ENCODE results near the gene IRAK4. TPM values are rescaled to one million over a fixed set of nuclear protein-coding genes. Genes with fewer than 3 reads are reported as not detected.
A peak's percentile ranks its signal among the peaks of the same experiment; 100 is the strongest.
"Not testable (repeated sequence)": the region's sequence is repeated elsewhere in the genome, so short reads cannot be mapped to it uniquely, and the experiment has no call there.

The IRAK4 gene
- total and polyA plus RNA-seq, 2 experiments from 2014 or later: 11.5 to 24.0 TPM

DNA sequence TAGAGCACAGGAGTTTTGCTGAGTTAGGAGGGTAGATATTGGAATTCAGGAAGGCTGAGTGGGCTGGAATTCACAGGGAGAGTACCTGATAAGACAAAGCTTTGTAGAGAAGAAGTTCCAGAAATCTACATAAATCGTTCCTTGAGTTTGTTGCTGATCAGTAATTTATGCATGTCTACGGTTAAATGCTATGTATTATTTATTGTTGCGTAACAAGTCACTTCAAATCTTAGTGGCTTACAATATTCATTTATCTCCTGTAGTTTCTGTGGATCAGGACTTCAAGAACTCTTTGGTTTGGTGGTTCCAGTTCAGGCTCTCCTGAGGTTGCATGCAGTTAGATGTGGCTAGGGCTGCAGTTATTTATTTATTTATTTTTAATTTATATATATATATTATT is 7.9 kb upstream of the IRAK4 start:
- Histone ChIP-seq H3K9ac (no peak overlapping the region), H3K9me3 (ENCODE audit: low read depth) (no peaks in the 10 kb centered on the region), H3K36me3 (ENCODE audit: low read depth) (peaks cover 19% of the 10 kb centered on the region; the same call in 1 of the 2 replicates), H3K4me1 (ENCODE audit: insufficient read depth) (no peaks in the 10 kb centered on the region), H3K27me3 (replicated peaks; ENCODE audit: insufficient read depth) (no peaks in the 10 kb centered on the region), H3K27ac (no peak overlapping the region), H4K20me1 (ENCODE audit: insufficient read depth) (no peaks in the 10 kb centered on the region), H3K4me2 (ENCODE audit: unreplicated experiment) (no peak overlapping the region), H3F3A (ENCODE audit: insufficient read depth) (no peaks in the 10 kb centered on the region), H3K9me2 (ENCODE audit: insufficient read depth) (no peaks in the 10 kb centered on the region; the same call in 1 of the 2 replicates), H3K79me2 (ENCODE audit: insufficient read depth) (peaks cover 14% of the 10 kb centered on the region; the same call in 1 of the 2 replicates), H2AFZ (no peak overlapping the region), H3K4me3 (no peak overlapping the region)
- in situ Hi-C loops (cut with MboI): no loop called here
- DNase-seq: no peak
- 84 to 85% methylated on average over 3 of the region's 3 CpGs for WGBS, 2 experiments (ENCODE audit: low coverage in 1 of 2, low lambda C conversion rate in 2 of 2, missing lambda C conversion rate in 2 of 2)
- TF ChIP-seq EZH2phosphoT487 (IDR thresholded peaks at IDR 0.05; ENCODE audit: insufficient read depth, low read depth): no peak

DNA sequence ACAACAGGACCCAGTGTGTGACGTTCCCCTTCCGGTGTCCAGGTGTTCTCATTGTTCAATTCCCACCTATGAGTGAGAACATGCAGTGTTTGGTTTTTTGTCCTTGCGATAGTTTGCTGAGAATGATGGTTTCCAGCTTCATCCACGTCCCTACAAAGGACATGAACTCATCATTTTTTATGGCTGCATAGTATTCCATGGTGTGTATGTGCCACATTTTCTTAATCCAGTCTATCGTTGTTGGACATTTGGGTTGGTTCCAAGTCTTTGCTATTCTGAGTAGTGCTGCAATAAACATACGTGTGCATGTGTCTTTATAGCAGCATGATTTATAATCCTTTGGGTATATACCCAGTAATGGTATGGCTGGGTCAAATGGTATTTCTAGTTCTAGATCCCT is 7.4 kb upstream of the IRAK4 start:
- 88 to 99% methylated on average over 6 of the region's 6 CpGs for WGBS, 2 experiments (ENCODE audit: low coverage in 1 of 2, low lambda C conversion rate in 2 of 2, missing lambda C conversion rate in 2 of 2)
- H3K9ac ChIP-seq; in situ Hi-C loops (cut with MboI); H3K4me3 ChIP-seq; H3K27ac ChIP-seq; H3F3A ChIP-seq (ENCODE audit: insufficient read depth); H3K4me1 ChIP-seq (ENCODE audit: insufficient read depth); DNase-seq; H4K20me1 ChIP-seq (ENCODE audit: insufficient read depth); H3K27me3 ChIP-seq (replicated peaks; ENCODE audit: insufficient read depth); H2AFZ ChIP-seq; H3K9me3 ChIP-seq (ENCODE audit: low read depth); H3K9me2 ChIP-seq (ENCODE audit: insufficient read depth); H3K4me2 ChIP-seq (ENCODE audit: unreplicated experiment): not testable (repeated sequence)
- Histone ChIP-seq H3K79me2 (ENCODE audit: insufficient read depth) (peaks cover 17% of the 10 kb centered on the region), H3K36me3 (ENCODE audit: low read depth) (peaks cover 19% of the 10 kb centered on the region; the same call in 1 of the 2 replicates)

DNA sequence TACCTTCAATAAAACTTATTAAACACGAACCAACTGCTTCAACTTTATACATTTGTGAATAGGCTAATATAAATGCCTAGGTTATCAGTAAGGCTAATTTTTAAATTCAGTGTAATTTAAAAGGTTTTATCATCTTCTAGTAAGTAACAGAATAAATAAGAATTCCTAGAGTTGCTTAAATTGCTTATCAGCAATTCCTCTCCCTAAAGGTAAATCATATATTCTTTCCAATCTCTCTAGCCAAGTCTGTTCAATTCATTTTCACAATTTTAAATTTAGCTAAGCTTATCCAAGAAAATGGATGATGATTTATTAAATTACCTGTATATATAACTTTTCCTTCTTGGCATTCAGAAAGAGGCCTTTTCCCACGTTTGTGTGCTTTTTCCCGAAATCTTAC is 4.7 kb upstream of the IRAK4 start:
- peaks cover 9% of the 10 kb centered on the region; the same call in 1 of the 2 replicates for H3K4me1 ChIP-seq (ENCODE audit: insufficient read depth)
- no peaks in the 10 kb centered on the region for H3K9me3 ChIP-seq (ENCODE audit: low read depth)
- no peak overlapping the region for H2AFZ ChIP-seq
- H3K36me3 ChIP-seq (ENCODE audit: low read depth): peaks cover 19% of the 10 kb centered on the region; the same call in 1 of the 2 replicates
- WGBS, 2 experiments (ENCODE audit: low coverage in 1 of 2, low lambda C conversion rate in 2 of 2, missing lambda C conversion rate in 2 of 2): 67 to 77% methylated on average over 3 of the region's 3 CpGs
- no peak overlapping the region for H3K4me3 ChIP-seq
- H3F3A ChIP-seq (ENCODE audit: insufficient read depth): no peaks in the 10 kb centered on the region
- no peaks in the 10 kb centered on the region; the same call in 1 of the 2 replicates for H3K9me2 ChIP-seq (ENCODE audit: insufficient read depth)
- no peaks in the 10 kb centered on the region for H3K27me3 ChIP-seq (replicated peaks; ENCODE audit: insufficient read depth)
- no peaks in the 10 kb centered on the region for H4K20me1 ChIP-seq (ENCODE audit: insufficient read depth)
- H3K27ac ChIP-seq: no peak overlapping the region
- in situ Hi-C loops (cut with MboI): no loop called here
- peaks cover 39% of the 10 kb centered on the region for H3K79me2 ChIP-seq (ENCODE audit: insufficient read depth)
- TF ChIP-seq EZH2 (IDR thresholded peaks at IDR 0.05; ENCODE audit: insufficient read depth, poor library complexity, severe bottlenecking) (no peak), EZH2phosphoT487 (IDR thresholded peaks at IDR 0.05; ENCODE audit: insufficient read depth, low read depth) (no peak)
- no peak overlapping the region for H3K9ac ChIP-seq
- no peak overlapping the region for H3K4me2 ChIP-seq (ENCODE audit: unreplicated experiment)
- DNase-seq: no peak

DNA sequence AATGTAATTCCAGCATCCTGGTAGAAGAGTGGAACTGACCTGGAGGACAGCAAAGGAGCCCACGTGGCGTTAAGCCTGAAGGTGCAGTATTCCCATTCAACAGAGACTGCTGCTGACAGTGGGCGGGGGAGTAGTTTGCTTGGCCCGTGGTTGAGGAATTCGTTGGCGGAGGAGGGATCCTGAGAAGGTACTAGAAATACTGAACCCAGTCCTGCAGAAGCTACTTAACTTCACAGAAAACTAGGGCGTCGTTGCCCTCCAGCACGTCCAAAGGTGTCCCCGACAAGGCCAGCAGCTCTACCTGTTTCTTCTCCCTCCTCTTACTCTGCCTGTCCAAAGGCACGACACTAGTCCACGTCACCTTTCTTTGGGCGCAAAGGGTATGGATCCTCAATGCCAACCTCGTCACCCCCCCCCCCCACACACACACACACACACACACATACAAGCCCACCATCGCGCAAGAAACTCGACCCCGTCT is 464 bp upstream of the IRAK4 start:
- in situ Hi-C loops (cut with MboI): no loop called here
- WGBS, 2 experiments (ENCODE audit: low coverage in 1 of 2, low lambda C conversion rate in 2 of 2, missing lambda C conversion rate in 2 of 2): 1 to 3% methylated on average over 11 to 18 of the region's 18 CpGs
- Histone ChIP-seq H3K9me2 (ENCODE audit: insufficient read depth) (no peaks in the 10 kb centered on the region), H4K20me1 (ENCODE audit: insufficient read depth) (no peaks in the 10 kb centered on the region), H3K4me3 (peak overlapping the region; percentile 95), H3F3A (ENCODE audit: insufficient read depth) (no peaks in the 10 kb centered on the region), H3K9me3 (ENCODE audit: low read depth) (no peaks in the 10 kb centered on the region), H3K9ac (peak overlapping the region; percentile 91), H3K27ac (peak overlapping the region; percentile 77; the same call in 1 of the 2 replicates), H2AFZ (peak overlapping the region; percentile 99), H3K4me1 (ENCODE audit: insufficient read depth) (peaks cover 22% of the 10 kb centered on the region), H3K79me2 (ENCODE audit: insufficient read depth) (peaks cover 67% of the 10 kb centered on the region), H3K36me3 (ENCODE audit: low read depth) (peaks cover 15% of the 10 kb centered on the region; the same call in 1 of the 2 replicates), H3K27me3 (replicated peaks; ENCODE audit: insufficient read depth) (no peaks in the 10 kb centered on the region), H3K4me2 (ENCODE audit: unreplicated experiment) (peak overlapping the region; percentile 92)
- DNase-seq: peak; percentile 71
- TF ChIP-seq EZH2phosphoT487 (IDR thresholded peaks at IDR 0.05; ENCODE audit: insufficient read depth, low read depth) (no peak), EZH2 (IDR thresholded peaks at IDR 0.05; ENCODE audit: insufficient read depth, poor library complexity, severe bottlenecking) (no peak)

DNA sequence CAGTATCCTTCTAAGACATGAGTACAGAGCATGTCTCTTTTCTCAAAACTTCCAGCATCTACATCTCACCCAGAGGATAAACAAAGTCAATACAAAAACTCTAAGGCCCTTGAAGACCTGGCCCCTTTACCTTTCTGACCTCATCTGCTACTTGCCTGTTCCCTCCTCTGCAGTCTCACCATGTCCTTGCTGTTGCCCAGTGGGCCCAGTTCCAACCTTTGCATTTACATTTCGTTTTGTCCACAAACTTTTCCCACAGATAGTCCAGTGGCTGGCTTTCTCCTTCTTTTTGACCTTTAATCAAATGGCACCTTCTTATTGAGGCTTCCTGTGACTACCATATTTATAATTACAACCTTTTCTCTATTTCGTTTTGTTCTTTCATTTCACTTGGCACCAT is 1.6 kb downstream of the IRAK4 start:
- in situ Hi-C loops (cut with MboI): no loop called here

More for the DNA sequence above, 1.6 kb downstream of the IRAK4 start:
- Histone ChIP-seq H3K4me2 (ENCODE audit: unreplicated experiment) (peak overlapping the region; percentile 29), H3K9me3 (ENCODE audit: low read depth) (no peaks in the 10 kb centered on the region), H3K27me3 (replicated peaks; ENCODE audit: insufficient read depth) (no peaks in the 10 kb centered on the region), H2AFZ (no peak overlapping the region), H3K36me3 (ENCODE audit: low read depth) (no peaks in the 10 kb centered on the region), H3K79me2 (ENCODE audit: insufficient read depth) (peaks cover 57% of the 10 kb centered on the region), H3F3A (ENCODE audit: insufficient read depth) (no peaks in the 10 kb centered on the region), H3K27ac (no peak overlapping the region), H3K4me3 (peak overlapping the region; percentile 95; the same call in 1 of the 2 replicates), H3K4me1 (ENCODE audit: insufficient read depth) (peaks cover 22% of the 10 kb centered on the region), H3K9ac (no peak overlapping the region), H3K9me2 (ENCODE audit: insufficient read depth) (no peaks in the 10 kb centered on the region), H4K20me1 (ENCODE audit: insufficient read depth) (no peaks in the 10 kb centered on the region)
- TF ChIP-seq EZH2 (IDR thresholded peaks at IDR 0.05; ENCODE audit: insufficient read depth, poor library complexity, severe bottlenecking) (no peak), EZH2phosphoT487 (IDR thresholded peaks at IDR 0.05; ENCODE audit: insufficient read depth, low read depth) (no peak)
- DNase-seq: no peak
- WGBS, 2 experiments (ENCODE audit: low coverage in 1 of 2, low lambda C conversion rate in 2 of 2, missing lambda C conversion rate in 2 of 2): 76 to 88% methylated on average over 2 of the region's 2 CpGs

Data from GM23248 (cell line).